B cell (primary cell): ENCODE results near the gene MYRFL. TPM values are rescaled to one million over a fixed set of nuclear protein-coding genes. Genes with fewer than 3 reads are reported as not detected.

Source experiments
- ATAC-seq: fragments of 200-7000 bp; cut with Tn5 transposase; one replicate; pipeline ENCODE4 v1.10.0; 2021; ENCODE audit warnings: low read depth, mild to moderate bottlenecking, moderate number of reproducible peaks, moderate library complexity
- CTCF ChIA-PET: fragments of 350-600 bp; sonication (Branson Sonifier 250); formaldehyde crosslinking; loops from one replicate; lab custom pipeline; 2021; ENCODE audit warnings: antibody characterized with exemption, inconsistent platforms; lab: Charles Lee
- POLR2A ChIA-PET: fragments of 350-600 bp; sonication (Branson Sonifier 250); formaldehyde crosslinking; loops from one replicate; lab custom pipeline; 2021; ENCODE audit warnings: antibody characterized with exemption; lab: Charles Lee
- DNase-seq: peaks from one replicate; pipeline ENCODE4 v3.0.0; 2013
- H2AFZ ChIP-seq: 2 replicates; pipeline ENCODE4 v1.6.1; 2012; ENCODE audit warnings: mild to moderate bottlenecking, low read depth, low read length; ENCODE audit not compliant: insufficient read depth, poor library complexity, severe bottlenecking
- H3K27ac ChIP-seq, 2 donors: 1 replicate in 1 of 2; 2 replicates in 1 of 2; pipeline ENCODE4 v1.5.1; 2012 to 2013; ENCODE audit warnings: low read length in 2 of 2, mild to moderate bottlenecking in 2 of 2, moderate library complexity in 1 of 2
- H3K27me3 ChIP-seq, 4 experiments: fragments of 200-600 bp in 1 of 4; sonication (generic) in 1 of 4; replicated peaks in 1 of 4; 1 replicate in 2 of 4; 2 replicates in 2 of 4; pipeline versions ENCODE4 v1.6.1 to v1.7.0; 2013 to 2016; ENCODE audit warnings: low read length in 3 of 4, mild to moderate bottlenecking in 2 of 4, mixed read lengths in 1 of 4, moderate library complexity in 1 of 4; ENCODE audit not compliant: insufficient read depth in 4 of 4, control insufficient read depth in 3 of 4; ENCODE audit errors: control extremely low read depth in 1 of 4
- H3K36me3 ChIP-seq, 2 experiments: replicated peaks in 1 of 2; 1 replicate in 1 of 2; 2 replicates in 1 of 2; pipeline versions ENCODE4 v1.6.1 to v1.7.1; 2013; ENCODE audit warnings: low read length in 1 of 2; ENCODE audit not compliant: insufficient read depth in 2 of 2, control insufficient read depth in 1 of 2; ENCODE audit errors: control extremely low read depth in 1 of 2, extremely low read depth in 1 of 2
- H3K4me1 ChIP-seq, 2 donors: fragments of 200-600 bp in 1 of 2; sonication (generic) in 1 of 2; 1 replicate in 1 of 2; 2 replicates in 1 of 2; pipeline versions ENCODE4 v1.5.1 to v1.6.1; 2013 to 2017; ENCODE audit warnings: low read length in 2 of 2; ENCODE audit not compliant: control insufficient read depth in 2 of 2, insufficient read depth in 2 of 2
- H3K4me2 ChIP-seq: replicated peaks from 2 replicates; pipeline ENCODE3; 2012; ENCODE audit warnings: mild to moderate bottlenecking, low read depth, low read length; ENCODE audit not compliant: poor library complexity, severe bottlenecking
- H3K4me3 ChIP-seq, 5 experiments: fragments of 200-600 bp in 1 of 5; sonication (generic) in 1 of 5; 1 replicate in 3 of 5; 2 replicates in 2 of 5; pipeline versions ENCODE4 v1.5.1 to v1.7.0; 2011 to 2016; ENCODE audit warnings: low read length in 4 of 5, mild to moderate bottlenecking in 4 of 5, low read depth in 2 of 5, control low read depth in 1 of 5, moderate library complexity in 1 of 5; ENCODE audit not compliant: insufficient read depth in 1 of 5; ENCODE audit errors: control extremely low read depth in 1 of 5, extremely low read depth in 1 of 5
- H3K79me2 ChIP-seq: fragments of 200-600 bp; sonication (generic); one replicate; pipeline ENCODE4 v1.6.0; 2016; ENCODE audit warnings: low read length; ENCODE audit not compliant: control insufficient read depth, insufficient read depth
- H3K9ac ChIP-seq: fragments of 200-600 bp; sonication (generic); 2 replicates; pipeline ENCODE4 v1.6.1; 2017; ENCODE audit warnings: mild to moderate bottlenecking, low read length, moderate library complexity
- H3K9me3 ChIP-seq, 3 donors: one replicate each; pipeline versions ENCODE4 v1.6.1 to v1.7.1; 2013; ENCODE audit warnings: low read length in 2 of 3; ENCODE audit not compliant: control insufficient read depth in 2 of 3, insufficient read depth in 1 of 3; ENCODE audit errors: control extremely low read depth in 1 of 3
- H4K20me1 ChIP-seq: 2 replicates; pipeline ENCODE4 v1.6.0; 2012; ENCODE audit warnings: mild to moderate bottlenecking, low read length; ENCODE audit not compliant: insufficient read depth, control insufficient read depth, poor library complexity, severe bottlenecking
- H3K27ac Mint-ChIP-seq: one replicate; pipeline ENCODE4 v1.8.0; 2021; ENCODE audit warnings: mixed read lengths
- H3K27me3 Mint-ChIP-seq: one replicate; pipeline ENCODE4 v1.8.0; 2021; ENCODE audit warnings: mixed read lengths
- H3K4me1 Mint-ChIP-seq: one replicate; pipeline ENCODE4 v1.8.0; 2021; ENCODE audit warnings: mixed read lengths
- H3K4me3 Mint-ChIP-seq: one replicate; pipeline ENCODE4 v1.8.0; 2021; ENCODE audit warnings: mixed read lengths
- H3K9me3 Mint-ChIP-seq: one replicate; pipeline ENCODE4 v1.8.0; 2022; ENCODE audit warnings: mixed read lengths; ENCODE audit not compliant: insufficient read depth
- CTCF ChIP-seq: fragments of 200-600 bp; IDR thresholded peaks from one replicate; pipeline ENCODE4 v1.8.0; 2022; ENCODE audit warnings: antibody characterized with exemption, mild to moderate bottlenecking
- EZH2 ChIP-seq: IDR thresholded peaks from 2 replicates; pipeline ENCODE4 v1.6.1; 2012; ENCODE audit warnings: borderline replicate concordance, low read depth, mild to moderate bottlenecking, moderate library complexity, low read length; ENCODE audit not compliant: insufficient read depth, poor library complexity, severe bottlenecking
- WGBS: methylation state at CpG from one replicate; pipeline ENCODE4 v1.1.5; 2013; ENCODE audit warnings: missing lambda C conversion rate; ENCODE audit not compliant: insufficient coverage; 5-methylcytosine and 5-hydroxymethylcytosine counted together
- intact Hi-C: fragments of 100-400 bp; cut with micrococcal nuclease; formaldehyde crosslinking; loops from one replicate; pipeline ENCODE4 v1.10.0; 2022
- polyA minus RNA-seq: library from RNA; depleted of rRNA, polyadenylated mRNA; stranded (reverse); fragments of >200 nt; gene quantifications from 2 replicates; pipeline ENCODE4 v1.2.3, GENCODE V29; 2012
- polyA plus RNA-seq: library from polyadenylated mRNA; depleted of rRNA; stranded (reverse); fragments of >200 nt; gene quantifications from 2 replicates; pipeline ENCODE4 v1.2.3, GENCODE V29; 2012
- total RNA-seq, 2 donors: library from RNA; stranded (reverse); fragments of 120-200 nt in 1 of 2; gene quantifications; 1 replicate in 1 of 2; 2 replicates in 1 of 2; pipeline versions ENCODE4 v1.2.3 to v1.2.4, GENCODE V29; 2013 to 2022

Gene MYRFL
- total RNA-seq (not detected in 2 replicates), polyA plus RNA-seq (0.28 TPM in 1 of 2 replicates, not detected in the other), polyA minus RNA-seq (not detected in 2 replicates)
- 0.21 TPM for total RNA-seq (2013)

- Histone ChIP-seq H3K9me3 (no peaks in the 10 kb centered on the region), H3K4me2 (no peak within 1 kb of the TSS), H3K4me1 (no peaks in the 10 kb centered on the region), H3K79me2 (no peaks in the 10 kb centered on the region), H3K36me3 (no peaks in the 10 kb centered on the region), H3K4me3 (no peak within 1 kb of the TSS), H4K20me1 (no peaks in the 10 kb centered on the region), H3K27ac (no peak within 1 kb of the TSS), H3K9ac (no peak within 1 kb of the TSS), H3K27me3 (peaks cover 0 to 3% (median 0%) of the 10 kb centered on the region in 4 experiments), H2AFZ (no peak within 1 kb of the TSS)
- intact Hi-C loops = no loop called here
- DNase-seq = no peak
- TF ChIP-seq EZH2 (no peak), CTCF (no peak)
- Mint-ChIP-seq H3K27me3 (peaks cover 15% of the 10 kb centered on the region), H3K4me1 (no peaks in the 10 kb centered on the region), H3K9me3 (no peaks in the 10 kb centered on the region), H3K4me3 (no peak within 1 kb of the TSS), H3K27ac (no peak within 1 kb of the TSS)
- CTCF ChIA-PET = no interaction called here
- POLR2A ChIA-PET = no interaction called here
- no peak for ATAC-seq
- 90% methylated on average over 3 of the region's 5 CpGs for WGBS
Observed at GRCh38 chr12:69824966-69825560, at the start of gene MYRFL. Gene MYRFL (plus strand): TSS chr12:69825227. CDS start chr12:69825518, 291 bp downstream.

GRCh38 chr12:69779928-69780327, 45.1 kb upstream of the MYRFL start:
- no peak overlapping the region for H3K9ac ChIP-seq
- WGBS = 92% methylated on average over 7 of the region's 7 CpGs
- ATAC-seq = no peak
- peaks cover 9% of the 10 kb centered on the region for H3K79me2 ChIP-seq
- POLR2A ChIA-PET = no interaction called here
- H4K20me1 ChIP-seq = no peaks in the 10 kb centered on the region
- H3K4me3 ChIP-seq = no peak overlapping the region
- no peak overlapping the region for H2AFZ ChIP-seq
- peaks cover 6% of the 10 kb centered on the region for H3K9me3 Mint-ChIP-seq
- CTCF ChIA-PET = no interaction called here
- peaks cover 0 to 6% (median 2%) of the 10 kb centered on the region in 3 donors for H3K9me3 ChIP-seq
- intact Hi-C loops = no loop called here
- no peak overlapping the region for H3K4me2 ChIP-seq
- no peak overlapping the region for H3K27ac ChIP-seq
- H3K36me3 ChIP-seq = peaks cover 2 to 5% of the 10 kb centered on the region in 2 experiments
- DNase-seq = no peak
- no peaks in the 10 kb centered on the region for H3K27me3 Mint-ChIP-seq
- TF ChIP-seq EZH2 (no peak), CTCF (no peak)
- no peak overlapping the region for H3K4me3 Mint-ChIP-seq
- H3K4me1 Mint-ChIP-seq = no peaks in the 10 kb centered on the region
- no peak overlapping the region for H3K27ac Mint-ChIP-seq
- H3K4me1 ChIP-seq = no peaks in the 10 kb centered on the region
- H3K27me3 ChIP-seq = no peaks in the 10 kb centered on the region
